HG03060 (cell line): ENCODE measurements around the gene FBXO38.

ENCODE experiments used
- ATAC-seq: cut with Tn5 transposase; IDR thresholded peaks from one replicate; pipeline ENCODE4 v1.9.1; 2021; ENCODE audit warnings: low read depth, moderate number of reproducible peaks; ENCODE audit not compliant: unreplicated experiment

The FBXO38 gene, protein sequence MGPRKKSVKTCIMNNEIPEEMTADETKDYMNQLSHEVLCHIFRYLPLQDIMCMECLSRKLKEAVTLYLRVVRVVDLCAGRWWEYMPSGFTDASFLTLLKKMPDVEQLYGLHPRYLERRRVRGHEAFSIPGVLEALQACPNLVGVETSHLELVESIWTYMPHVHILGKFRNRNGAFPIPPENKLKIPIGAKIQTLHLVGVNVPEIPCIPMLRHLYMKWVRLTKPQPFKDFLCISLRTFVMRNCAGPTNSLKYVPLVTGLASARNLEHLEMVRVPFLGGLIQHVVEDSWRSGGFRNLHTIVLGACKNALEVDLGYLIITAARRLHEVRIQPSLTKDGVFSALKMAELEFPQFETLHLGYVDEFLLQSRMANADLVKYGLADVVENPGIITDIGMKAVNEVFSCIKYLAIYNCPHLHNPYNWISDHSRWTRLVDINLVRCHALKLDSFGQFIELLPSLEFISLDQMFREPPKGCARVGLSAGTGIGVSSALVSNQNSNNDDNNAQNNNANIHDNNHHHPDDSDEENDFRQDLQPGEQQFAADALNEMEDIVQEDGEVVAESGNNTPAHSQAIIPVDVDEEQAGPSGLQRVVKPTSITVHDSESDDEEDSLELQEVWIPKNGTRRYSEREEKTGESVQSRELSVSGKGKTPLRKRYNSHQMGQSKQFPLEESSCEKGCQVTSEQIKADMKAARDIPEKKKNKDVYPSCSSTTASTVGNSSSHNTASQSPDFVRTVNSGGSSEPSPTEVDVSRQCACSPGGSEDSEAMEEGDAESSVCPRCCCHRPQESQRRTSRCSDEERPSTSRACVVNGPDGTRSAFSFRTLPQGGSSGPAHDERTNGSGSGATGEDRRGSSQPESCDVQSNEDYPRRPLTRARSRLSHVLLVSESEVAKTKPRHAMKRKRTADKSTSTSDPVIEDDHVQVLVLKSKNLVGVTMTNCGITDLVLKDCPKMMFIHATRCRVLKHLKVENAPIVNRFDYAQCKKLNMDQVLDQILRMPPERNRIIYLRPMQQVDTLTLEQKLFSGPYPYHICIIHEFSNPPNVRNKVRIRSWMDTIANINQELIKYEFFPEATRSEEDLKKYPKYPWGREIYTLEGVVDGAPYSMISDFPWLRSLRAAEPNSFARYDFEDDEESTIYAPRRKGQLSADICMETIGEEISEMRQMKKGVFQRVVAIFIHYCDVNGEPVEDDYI

DNA sequence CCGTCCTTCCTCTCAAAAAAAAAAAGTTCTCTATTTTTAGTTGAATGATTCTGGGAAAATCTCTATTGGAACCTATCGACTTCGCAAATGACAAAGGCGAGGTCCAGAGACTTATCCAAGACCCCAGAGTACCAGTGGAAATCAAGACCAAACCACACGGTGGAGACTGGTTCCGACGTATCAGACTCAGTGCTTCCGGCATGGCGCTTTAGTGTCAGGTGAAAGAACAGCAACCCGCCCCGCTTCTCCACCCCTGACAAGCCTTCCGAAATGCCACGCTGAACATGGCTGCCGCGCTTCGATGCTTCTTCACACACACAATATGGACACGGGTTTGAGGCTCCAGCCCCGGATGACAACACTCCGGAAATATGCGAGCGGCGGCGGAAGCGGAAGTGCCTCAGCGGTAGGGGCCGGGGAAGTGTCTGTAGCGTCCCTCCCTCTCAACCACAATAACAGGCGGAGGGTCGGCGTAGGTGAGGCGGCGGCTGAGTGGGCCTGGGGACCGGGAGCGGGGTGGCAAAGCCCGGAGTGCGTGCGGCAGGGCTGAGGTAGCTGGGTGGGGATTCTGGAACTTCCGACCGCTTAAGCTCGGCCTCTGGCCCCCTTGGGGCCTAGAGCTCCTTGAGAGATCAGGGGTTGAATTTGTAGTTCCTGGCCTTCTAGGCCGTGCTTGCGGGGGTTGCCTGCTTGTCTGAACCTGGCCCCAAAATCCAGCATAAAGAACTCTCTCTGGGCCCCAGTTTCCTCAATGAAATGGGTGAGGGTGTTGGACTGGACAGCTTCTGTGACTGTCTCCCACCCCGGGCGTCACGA is at the start of gene FBXO38:
Gene FBXO38, plus strand, starts transcription at position 395 of the 816 bp plus-strand sequence. CDS start 10,819 bp downstream, outside the sequence.
- ATAC-seq = peak; percentile 100

DNA sequence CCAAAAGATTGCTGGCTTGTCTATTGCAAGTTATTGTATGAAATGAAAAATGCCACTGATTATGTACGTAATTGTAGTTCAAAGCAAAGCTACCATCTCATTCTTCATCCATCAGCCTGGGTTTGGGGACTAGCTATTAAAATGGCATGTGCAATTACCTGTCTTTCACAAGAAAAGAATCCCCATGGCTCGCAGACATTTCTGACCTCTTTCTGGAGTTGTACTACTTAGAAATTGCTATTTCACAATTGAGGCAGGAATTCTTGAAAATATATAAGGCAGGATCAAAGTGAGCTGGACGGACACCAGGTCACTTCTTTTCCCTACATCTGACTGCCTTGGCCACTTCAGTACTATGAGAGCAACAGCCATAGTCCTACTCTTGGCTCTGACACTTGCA is 48.5 kb upstream of the FBXO38 start, which contains the start of gene SPINK9:
Gene SPINK9, plus strand, starts transcription at position 301 of the 400 bp plus-strand sequence. Its CDS starts 55 bp downstream, at position 356.
- no peak for ATAC-seq

DNA sequence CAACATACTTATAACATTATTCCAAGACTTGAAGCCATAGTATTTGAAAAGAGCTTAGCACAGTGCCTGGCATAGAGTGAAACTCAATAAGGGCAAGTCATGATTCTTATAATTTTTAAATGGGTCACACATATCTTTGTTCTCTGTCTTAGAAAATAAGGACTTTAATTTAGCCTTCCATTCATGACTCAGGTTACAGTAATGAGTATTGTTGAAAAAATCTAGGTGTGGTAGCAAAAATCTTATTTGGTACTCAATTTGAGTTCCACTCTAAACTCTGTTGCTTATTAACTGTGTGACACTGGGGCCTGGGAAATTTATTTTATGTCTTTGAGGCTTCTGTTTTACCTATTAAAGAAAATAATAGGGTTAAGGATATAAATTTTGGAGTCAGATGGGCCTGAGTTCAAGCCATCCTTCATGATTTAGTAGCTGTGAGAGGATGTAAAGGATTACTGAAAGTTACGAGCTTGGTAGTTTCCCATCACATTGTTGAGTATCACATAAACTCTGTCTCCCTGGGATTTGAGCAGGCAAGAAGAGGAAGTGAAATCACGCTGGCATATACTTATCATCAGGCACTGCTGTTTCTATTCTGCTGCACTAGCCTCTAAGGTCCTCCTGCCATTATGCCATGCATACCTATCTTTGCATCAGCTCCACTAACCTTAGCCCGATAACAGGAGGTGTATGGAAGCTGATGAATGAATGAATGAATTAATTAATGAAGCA is 46.9 kb upstream of the FBXO38 start:
- ATAC-seq = peak; percentile 96

DNA sequence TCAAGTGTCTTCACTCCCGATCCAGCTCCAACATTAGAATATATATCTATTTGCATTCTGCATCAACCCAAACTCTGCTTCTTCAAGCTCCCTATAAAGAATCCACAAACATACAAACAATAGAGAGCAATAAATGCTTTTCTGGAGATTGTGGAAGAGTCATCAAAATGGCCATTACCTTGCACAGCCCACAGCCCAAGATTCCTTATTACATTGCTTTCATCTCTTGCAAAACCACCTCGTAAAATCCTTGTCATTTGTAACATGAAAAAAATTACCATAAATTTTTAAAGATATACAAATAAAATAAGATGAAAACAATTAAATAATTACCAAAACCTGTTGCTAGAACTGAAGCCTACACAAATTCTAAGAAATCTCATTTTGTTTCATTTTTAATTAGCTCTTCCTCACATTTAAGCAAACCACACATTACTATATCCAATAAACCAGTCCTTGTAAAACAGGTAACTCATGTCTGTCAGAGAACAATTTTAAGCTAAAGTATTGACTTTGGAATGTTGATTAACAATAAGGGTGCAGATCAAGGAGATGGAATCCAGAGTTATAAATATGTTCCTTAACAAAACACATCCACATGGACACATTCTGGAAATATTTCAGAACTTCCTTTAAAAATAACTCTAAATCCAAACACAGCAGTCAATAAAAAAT is 41.2 kb upstream of the FBXO38 start:
- no peak for ATAC-seq

DNA sequence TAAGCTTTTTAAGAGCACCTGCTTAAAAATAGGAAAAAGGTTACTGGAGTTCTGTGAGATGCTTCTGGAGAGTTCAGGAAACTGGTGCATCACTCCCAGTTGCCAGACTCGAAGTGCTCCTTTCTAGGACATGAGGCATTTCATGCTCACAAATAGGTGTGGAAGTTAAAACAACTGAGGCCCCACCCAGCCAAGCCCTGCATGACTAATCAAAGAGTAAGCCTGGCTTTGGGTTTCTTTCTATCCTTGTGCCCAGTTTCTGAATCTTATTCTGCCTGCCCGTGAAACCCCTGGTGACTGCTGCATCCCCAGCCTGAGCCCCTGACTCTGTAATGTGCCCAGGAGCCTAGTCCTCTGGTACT is 40.7 kb upstream of the FBXO38 start:
- no peak for ATAC-seq

DNA sequence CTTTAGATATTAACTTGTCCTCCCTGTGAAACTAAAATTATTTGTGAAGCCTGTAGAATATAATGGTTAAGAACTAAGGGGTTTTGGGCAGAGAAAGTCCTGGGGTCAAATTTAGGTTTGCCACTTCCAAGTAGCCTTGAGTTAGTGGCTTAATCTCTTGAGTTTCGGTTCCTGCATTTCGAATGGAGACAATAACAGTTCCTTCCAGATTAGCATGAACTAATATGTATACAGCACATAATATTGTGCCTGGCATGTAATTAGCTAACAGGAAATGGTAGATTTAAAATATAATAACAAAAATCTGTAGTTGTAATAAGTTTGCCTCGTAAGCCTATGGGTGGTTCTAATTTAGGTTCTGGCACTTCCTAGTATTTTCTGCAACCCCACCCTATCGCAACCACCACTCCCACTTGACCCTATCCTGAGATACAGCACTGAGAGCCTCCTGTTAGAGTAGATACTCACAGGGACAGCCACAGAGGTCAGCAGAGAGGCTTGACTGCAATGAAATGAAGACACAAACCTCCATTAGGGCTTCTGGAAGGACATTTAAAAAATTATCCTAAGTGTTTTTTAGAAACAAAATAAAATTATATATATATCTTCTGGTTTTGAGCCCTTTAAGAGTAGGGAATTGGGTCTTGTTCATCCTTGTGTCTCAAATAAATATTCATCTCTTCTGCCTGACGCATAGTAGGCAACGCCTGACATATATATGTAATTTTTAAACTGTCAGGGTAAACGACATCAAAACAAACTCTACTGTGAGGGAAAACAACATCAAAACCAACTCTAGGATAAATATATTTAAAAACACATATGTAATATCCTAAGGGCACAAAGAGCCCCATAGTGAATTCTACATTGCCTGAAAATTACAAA is 39.9 kb upstream of the FBXO38 start:
- no peak for ATAC-seq

DNA sequence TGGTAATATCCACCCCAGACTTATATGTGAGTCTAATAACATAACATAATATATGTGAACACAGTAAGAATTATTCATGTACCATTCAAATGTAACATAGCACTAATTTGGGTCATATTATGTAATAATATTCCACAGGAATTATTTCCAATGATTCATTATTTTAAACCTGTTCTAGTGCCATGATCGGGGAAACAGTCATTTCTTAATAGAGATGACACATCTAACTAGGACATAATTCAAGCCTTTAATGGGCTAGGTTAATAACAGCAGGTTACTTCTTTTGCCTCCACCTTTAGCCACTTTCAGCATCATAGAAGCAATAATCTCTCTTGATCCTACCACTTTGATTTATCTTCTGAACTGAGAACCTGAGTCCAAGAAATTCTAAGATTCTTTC is 36.1 kb upstream of the FBXO38 start:
- ATAC-seq = no peak

DNA sequence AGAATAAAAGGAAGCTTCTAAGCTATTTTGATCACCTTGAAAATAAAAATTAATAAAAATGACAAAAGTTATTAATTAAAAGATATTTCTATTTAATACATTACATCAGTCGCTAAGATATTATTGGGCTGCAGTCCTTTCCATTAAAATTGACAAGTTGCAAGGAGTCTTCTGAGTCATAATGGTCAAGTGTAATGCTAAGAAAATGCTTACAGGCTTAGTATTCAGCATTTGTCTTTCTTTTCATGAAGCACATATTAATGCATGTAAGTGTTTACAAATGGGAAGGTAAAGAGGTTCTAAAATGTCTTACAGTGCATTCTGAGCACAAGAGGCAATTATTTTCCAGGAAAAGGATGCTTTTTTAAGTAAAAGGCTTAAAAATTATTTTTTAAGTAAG is 31.1 kb upstream of the FBXO38 start:
- ATAC-seq = no peak

DNA sequence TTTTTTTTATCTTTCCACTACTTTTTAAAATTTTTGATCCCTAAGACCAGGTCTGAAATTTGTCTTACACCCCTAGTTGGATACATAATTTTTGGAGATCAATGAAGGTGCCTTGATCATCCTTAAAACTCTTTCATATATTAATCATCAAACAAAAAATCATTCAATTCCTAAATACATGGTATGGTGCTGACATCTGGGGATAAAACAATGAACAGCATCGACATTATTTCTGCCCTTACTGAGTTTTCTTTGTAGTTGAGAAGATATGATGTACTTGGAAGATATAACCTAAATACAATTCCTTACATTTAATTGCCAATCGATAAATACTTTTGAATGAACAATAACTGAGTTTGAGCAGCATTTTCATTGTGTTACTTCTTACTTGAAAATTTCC is 30.1 kb upstream of the FBXO38 start:
- no peak for ATAC-seq

DNA sequence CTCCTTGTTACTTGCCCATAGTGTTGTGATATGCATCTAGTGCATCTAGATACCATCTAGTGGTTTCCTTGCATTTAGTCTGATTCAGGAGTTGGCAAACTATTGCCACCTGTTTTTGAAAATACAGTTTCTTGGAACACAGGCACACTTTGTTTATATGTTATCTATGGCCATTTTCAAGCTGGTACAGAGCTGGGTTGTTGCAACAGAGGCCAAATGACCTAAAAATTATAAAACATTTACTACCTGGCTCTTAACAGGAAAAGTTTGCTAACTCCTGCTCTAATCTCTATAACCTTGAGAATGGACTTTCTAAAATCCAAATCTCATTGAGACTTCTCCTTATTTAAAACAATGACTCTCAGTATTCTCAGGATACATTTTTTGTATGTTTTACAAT is 19.4 kb upstream of the FBXO38 start:
- no peak for ATAC-seq

DNA sequence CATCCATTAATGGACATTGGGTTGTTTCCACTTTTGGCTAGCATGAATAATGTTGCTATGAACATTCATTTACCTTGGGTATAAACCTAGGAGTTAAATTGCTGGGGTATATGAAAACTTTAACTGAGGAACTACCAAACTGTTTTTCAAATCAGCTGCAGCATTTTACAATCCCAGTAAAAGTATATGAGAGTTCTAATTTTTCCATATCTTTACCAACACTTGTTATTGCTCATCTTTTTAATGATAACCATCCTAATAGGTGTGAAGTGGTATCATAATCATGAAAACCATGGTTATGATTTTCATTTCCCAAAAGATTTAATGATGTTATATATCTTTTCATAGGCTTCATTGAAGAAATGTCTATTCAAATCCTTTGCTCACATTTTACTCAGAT is 15.5 kb upstream of the FBXO38 start:
- ATAC-seq = no peak

DNA sequence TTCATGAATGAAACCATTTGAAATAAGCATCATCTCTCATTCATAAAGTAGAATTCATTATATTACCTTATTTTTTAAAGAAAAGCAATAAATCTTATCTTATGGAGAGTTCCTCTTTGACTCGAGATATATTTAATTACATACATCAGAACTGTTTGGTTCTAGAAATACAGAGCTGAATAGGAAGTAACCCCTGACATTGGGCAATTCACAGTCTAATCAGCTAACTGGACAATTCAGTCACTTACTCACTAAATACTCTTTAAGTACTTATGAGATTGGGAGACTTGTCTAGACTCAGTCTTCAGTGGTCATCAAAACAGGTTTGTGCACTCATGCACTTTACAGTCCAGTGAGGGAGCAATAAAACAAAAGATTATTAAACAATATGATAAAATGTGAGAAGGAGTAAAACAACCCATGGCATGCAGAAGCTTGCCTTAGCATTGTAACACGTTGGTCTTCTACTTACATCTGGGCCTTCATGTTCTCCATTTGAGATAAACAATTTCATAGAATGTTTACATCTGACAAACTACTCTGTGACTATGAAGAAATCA is 11.5 kb upstream of the FBXO38 start:
- no peak for ATAC-seq

DNA sequence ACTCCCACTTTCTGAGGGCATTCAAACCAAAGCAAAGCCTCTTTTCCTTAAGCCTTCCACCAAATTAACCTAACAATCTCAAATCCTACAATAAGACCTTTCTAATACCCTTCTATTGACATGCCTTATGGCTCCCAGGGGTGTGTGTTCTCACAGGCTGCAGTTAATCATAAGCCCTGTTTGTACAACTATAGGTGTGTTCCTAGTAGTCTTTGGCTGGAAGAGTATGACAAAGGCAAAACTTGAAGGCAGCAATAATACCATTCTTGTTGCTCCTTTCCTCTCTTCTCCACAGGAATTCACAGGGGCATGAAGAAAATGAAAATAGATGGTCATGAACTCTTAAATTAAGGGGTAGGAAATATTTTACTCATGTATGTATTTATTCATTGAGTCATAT is 10.9 kb upstream of the FBXO38 start:
- ATAC-seq = no peak

DNA sequence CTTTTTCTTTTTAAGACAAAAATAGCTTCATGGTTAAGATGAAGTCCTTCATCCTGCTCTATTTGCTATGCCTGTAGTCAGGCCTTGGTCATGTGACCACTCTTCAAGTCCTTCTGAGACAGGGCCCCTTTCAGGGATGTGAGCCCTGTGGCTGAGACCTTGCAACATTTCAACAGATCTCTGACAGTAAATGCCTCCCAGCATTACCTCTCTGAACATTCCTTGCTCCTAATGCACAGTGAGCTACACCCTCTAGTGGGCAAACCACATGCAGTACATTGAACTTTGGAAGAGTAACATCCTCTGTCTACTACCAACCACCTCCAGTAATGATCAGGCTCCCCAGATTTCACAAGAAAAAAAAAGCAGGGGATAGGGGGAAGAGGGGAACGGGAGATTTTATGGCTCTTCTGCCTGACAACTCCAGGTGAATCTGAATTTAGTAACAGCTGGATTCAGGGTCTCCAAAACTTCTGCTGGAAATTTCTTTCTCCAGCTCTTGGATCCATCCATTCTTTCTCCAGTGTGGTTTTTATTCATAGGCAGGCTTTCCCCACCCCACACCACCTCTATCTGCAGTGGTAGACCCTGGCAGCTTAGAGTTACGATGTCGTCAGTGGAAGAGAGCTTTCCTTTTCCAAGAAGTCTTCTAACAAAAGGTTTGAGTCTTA is 8.9 kb upstream of the FBXO38 start:
- peak; percentile 94 for ATAC-seq

DNA sequence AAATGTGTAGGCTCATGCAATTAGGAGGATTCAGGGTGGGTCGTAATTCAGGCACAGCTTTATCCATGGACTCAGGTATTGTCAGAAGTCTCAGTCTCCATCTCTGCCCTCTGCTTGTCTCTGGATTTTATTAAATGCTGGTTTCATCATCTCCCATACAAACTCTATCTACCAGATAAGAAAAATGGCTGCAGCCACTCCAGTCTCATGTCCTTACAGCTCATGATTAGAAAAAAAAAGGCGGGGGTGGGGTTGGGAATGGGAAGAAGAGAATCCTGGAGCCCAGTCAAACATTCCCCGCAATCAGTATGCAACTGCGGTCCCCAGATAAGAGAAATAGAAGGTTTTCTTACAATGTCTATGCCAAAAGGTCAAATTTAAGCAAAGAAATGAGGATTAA is 7.6 kb upstream of the FBXO38 start:
- no peak for ATAC-seq

DNA sequence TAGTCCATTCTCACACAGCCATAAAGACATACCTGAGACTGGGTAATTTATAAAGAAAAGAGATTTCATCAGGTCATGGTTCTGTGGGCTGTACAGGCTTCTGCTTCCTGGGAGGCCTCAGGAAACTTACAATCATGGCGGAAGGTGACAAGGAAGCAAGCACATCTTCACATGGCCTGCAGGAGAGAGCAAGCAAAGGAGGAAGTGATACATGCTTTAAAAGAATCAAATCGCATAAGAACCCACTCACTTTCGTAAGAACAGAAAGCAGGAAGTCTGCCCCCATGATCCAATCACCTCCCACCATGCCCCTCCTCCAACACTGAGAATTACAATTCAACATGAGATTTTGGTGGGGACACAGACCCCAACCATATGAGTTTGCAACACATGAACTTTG is 5.1 kb upstream of the FBXO38 start:
- no peak for ATAC-seq

DNA sequence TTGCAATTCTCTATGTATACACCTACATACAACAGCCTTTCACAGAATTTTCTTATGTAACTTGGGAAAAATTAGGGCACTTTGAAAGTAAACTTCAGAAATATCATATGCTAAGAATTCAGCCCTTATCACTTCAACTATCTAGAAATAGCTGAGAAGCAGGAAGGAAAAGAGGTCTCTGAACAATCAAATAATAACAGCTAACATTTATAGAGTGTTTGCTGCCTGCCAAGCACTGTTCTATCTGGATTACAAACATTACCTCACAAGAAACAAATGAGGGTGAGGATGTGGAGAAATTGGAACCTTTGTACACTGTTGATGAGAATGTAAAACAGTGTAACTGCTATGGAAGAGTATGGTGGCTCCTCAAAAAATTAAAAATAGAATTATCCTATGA is 4.4 kb upstream of the FBXO38 start:
- ATAC-seq = no peak
